GM20431 (cell line): Measurements from ENCODE around the gene BRAF.
"Not testable (repeated sequence)": the region's sequence is repeated elsewhere in the genome, so short reads cannot be mapped to it uniquely, and the experiment has no call there.

ENCODE experiments used
- in situ Hi-C: fragments of 300-500 bp; cut with MseI, MboI; formaldehyde crosslinking; loops from one replicate; pipeline ENCODE4 v1.15.0; 2020; ENCODE audit warnings: low sequenced_read_pairs; ENCODE audit not compliant: unreplicated experiment

The BRAF gene

GRCh38 chr7:140883378-140883777 lies 41.4 kb downstream of the BRAF start:
- in situ Hi-C loops, result no loop called here

- in situ Hi-C loops, result not testable (repeated sequence)
Measured at GRCh38 chr7:140882834-140883233, 41.9 kb downstream of the BRAF start.

GRCh38 chr7:140881507-140882228 lies 43.1 kb downstream of the BRAF start:
- in situ Hi-C loops, result no loop called here

GRCh38 chr7:140877249-140877524 lies 47.5 kb downstream of the BRAF start:
- in situ Hi-C loops, result no loop called here

- in situ Hi-C loops, result no loop called here
Measured at GRCh38 chr7:140876519-140877248, 48.0 kb downstream of the BRAF start.

- in situ Hi-C loops, result no loop called here
Measured at GRCh38 chr7:140873434-140873833, 51.3 kb downstream of the BRAF start.

- in situ Hi-C loops, result no loop called here
Measured at GRCh38 chr7:140870003-140870402, 54.7 kb downstream of the BRAF start.

GRCh38 chr7:140869430-140869829 lies 55.3 kb downstream of the BRAF start:
- in situ Hi-C loops, result no loop called here

- in situ Hi-C loops, result no loop called here
Measured at GRCh38 chr7:140867467-140868462, 57.0 kb downstream of the BRAF start.

GRCh38 chr7:140866926-140867325 lies 57.8 kb downstream of the BRAF start:
- in situ Hi-C loops, result no loop called here

- in situ Hi-C loops, result no loop called here
Measured at GRCh38 chr7:140864732-140865131, 60.0 kb downstream of the BRAF start.

GRCh38 chr7:140863867-140864266 lies 60.9 kb downstream of the BRAF start:
- in situ Hi-C loops, result no loop called here

- in situ Hi-C loops, result no loop called here
Measured at GRCh38 chr7:140863184-140863583, 61.5 kb downstream of the BRAF start.

- in situ Hi-C loops, result no loop called here
Measured at GRCh38 chr7:140857048-140857447, 67.7 kb downstream of the BRAF start.

- in situ Hi-C loops, result no loop called here
Measured at GRCh38 chr7:140841166-140841715, 83.5 kb downstream of the BRAF start.

GRCh38 chr7:140831724-140832123 lies 93.0 kb downstream of the BRAF start:
- in situ Hi-C loops, result no loop called here

GRCh38 chr7:140829720-140830119 lies 95.0 kb downstream of the BRAF start:
- in situ Hi-C loops, result no loop called here

- in situ Hi-C loops, result no loop called here
Measured at GRCh38 chr7:140828741-140829140, 96.0 kb downstream of the BRAF start.

GRCh38 chr7:140817383-140817782 lies 107.3 kb downstream of the BRAF start:
- in situ Hi-C loops, result loop anchor here (10.0 kb wide), 1 partner anchor 187 kb away; no protein-coding TSS in a partner anchor

- in situ Hi-C loops, result loop anchor here (10.0 kb wide), 1 partner anchor 194 kb away; no protein-coding TSS in a partner anchor
Measured at GRCh38 chr7:140810830-140811556, 113.7 kb downstream of the BRAF start.
